ENCODE results near the gene CALR. TPM values are rescaled to one million over a fixed set of nuclear protein-coding genes. Genes with fewer than 3 reads are reported as not detected.

The CALR gene
- total and polyA plus RNA-seq, 9 of the 15 experiments (the other 6 are each of a cell fraction or from before 2014, with no cell fraction given) = 126 to 811 (median 642) TPM

DNA sequence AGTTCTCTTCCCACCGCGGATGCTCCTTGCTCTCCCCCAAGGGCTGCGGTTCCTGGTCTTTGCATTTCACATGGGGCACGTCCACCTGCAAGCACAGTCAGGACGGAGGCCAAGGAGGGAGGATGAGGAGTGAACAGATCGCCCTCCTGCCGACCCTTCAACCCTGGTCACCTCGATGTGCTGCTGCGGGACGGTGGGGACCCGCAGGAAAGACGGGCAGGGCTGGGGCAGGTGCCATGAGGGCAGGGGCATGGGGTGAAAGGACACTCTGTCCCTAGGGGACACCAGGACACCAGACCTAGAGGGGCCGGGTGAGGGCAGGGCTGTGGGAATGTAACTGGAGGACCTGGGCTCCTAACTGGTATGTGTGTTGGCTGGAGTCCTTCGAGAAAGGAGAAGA is 20.2 kb upstream of the CALR start (continued):
- TF ChIP-seq ZNF121 (CRISPR knock-in tag; conservative IDR thresholded peaks at IDR 0.05) = no peak
- TF ChIP-seq ZNF146 (CRISPR knock-in tag; IDR thresholded peaks at IDR 0.05; ENCODE audit: unreplicated experiment) = no peak
- no peak for TF ChIP-seq NFE2 (IDR thresholded peaks at IDR 0.05; ENCODE audit: low read depth)
- no peak for TF ChIP-seq HCFC1 (IDR thresholded peaks at IDR 0.05; ENCODE audit: low read depth, low read length)
- no peak for TF ChIP-seq TSC22D4 (tag; IDR thresholded peaks at IDR 0.05)
- TF ChIP-seq ZSCAN29 (IDR thresholded peaks at IDR 0.05) = no peak
- TF ChIP-seq MNT (conservative IDR thresholded peaks at IDR 0.05) = no peak
- TF ChIP-seq HNRNPH1 (optimal IDR thresholded peaks at IDR 0.05; ENCODE audit: low read depth, low read length) = no peak
- TF ChIP-seq MTA3 (IDR thresholded peaks at IDR 0.05; ENCODE audit: borderline replicate concordance) = no peak
- peak; percentile 60; the same call in 1 of the 2 replicates for TF ChIP-seq POLR2G (IDR thresholded peaks at IDR 0.05; ENCODE audit: low read depth, low read length)
- TF ChIP-seq FOXO4 (CRISPR knock-in tag; IDR thresholded peaks at IDR 0.05) = no peak
- TF ChIP-seq CEBPG (CRISPR knock-in tag; IDR thresholded peaks at IDR 0.05) = no peak
- TF ChIP-seq CEBPG (tag; conservative IDR thresholded peaks at IDR 0.05 in 1 of 2, IDR thresholded peaks at IDR 0.05 in 1 of 2) = no peak
- TF ChIP-seq STAT6 (CRISPR knock-in tag; IDR thresholded peaks at IDR 0.05) = no peak
- no peak for TF ChIP-seq HNRNPLL (IDR thresholded peaks at IDR 0.05; ENCODE audit: low read depth, low read length, poor library complexity, severe bottlenecking)
- TF ChIP-seq ZC3H4 (CRISPR knock-in tag; IDR thresholded peaks at IDR 0.05; ENCODE audit: borderline replicate concordance) = 0 out of 2 replicates have a peak, but pooled peaks have one; percentile 31
- no peak for TF ChIP-seq RCOR1 (IDR thresholded peaks at IDR 0.05; ENCODE audit: borderline replicate concordance in 1 of 2, low read depth in 2 of 2, low read length in 2 of 2)
- TF ChIP-seq ZNF134 (CRISPR knock-in tag; conservative IDR thresholded peaks at IDR 0.05) = no peak
